Thyroid gland (tissue), 4 donors: ENCODE results near the gene KRT26.

Experiments
- POLR2A ChIP-seq, 2 donors: fragments of 450-650 bp; IDR thresholded peaks; one replicate each; pipeline ENCODE4 v1.6.1; 2017; ENCODE audit warnings: antibody characterized with exemption in 2 of 2, mild to moderate bottlenecking in 2 of 2, moderate library complexity in 1 of 2
- TF ChIP-seq, protein P1 (sequence below), 6 experiments: fragments of 200-600 bp in 3 of 6; fragments of 450-650 bp in 3 of 6; sonication (generic) in 3 of 6; IDR thresholded peaks; one replicate each; pipeline ENCODE4 v1.5.1; 2016 to 2019; ENCODE audit warnings: antibody characterized with exemption in 6 of 6, mild to moderate bottlenecking in 2 of 6, inconsistent platforms in 1 of 6, moderate library complexity in 1 of 6

GRCh38 chr17:40755231-40755630, 16.8 kb downstream of the KRT26 start, which contains the start of gene KRT25:
- TF ChIP-seq, protein P1, sequence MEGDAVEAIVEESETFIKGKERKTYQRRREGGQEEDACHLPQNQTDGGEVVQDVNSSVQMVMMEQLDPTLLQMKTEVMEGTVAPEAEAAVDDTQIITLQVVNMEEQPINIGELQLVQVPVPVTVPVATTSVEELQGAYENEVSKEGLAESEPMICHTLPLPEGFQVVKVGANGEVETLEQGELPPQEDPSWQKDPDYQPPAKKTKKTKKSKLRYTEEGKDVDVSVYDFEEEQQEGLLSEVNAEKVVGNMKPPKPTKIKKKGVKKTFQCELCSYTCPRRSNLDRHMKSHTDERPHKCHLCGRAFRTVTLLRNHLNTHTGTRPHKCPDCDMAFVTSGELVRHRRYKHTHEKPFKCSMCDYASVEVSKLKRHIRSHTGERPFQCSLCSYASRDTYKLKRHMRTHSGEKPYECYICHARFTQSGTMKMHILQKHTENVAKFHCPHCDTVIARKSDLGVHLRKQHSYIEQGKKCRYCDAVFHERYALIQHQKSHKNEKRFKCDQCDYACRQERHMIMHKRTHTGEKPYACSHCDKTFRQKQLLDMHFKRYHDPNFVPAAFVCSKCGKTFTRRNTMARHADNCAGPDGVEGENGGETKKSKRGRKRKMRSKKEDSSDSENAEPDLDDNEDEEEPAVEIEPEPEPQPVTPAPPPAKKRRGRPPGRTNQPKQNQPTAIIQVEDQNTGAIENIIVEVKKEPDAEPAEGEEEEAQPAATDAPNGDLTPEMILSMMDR (IDR thresholded peaks at IDR 0.05), result no peak
- TF ChIP-seq POLR2A (IDR thresholded peaks at IDR 0.05), result no peak
